Colon (tissue), 2 donors: Measurements from ENCODE around the gene SPTBN4.
A peak's percentile ranks its signal among the peaks of the same experiment; 100 is the strongest.
"Not testable (repeated sequence)": the region's sequence is repeated elsewhere in the genome, so short reads cannot be mapped to it uniquely, and the experiment has no call there.

Source experiments
- FAIRE-seq: peaks from 2 replicates; lab custom pipeline; 2012; peaks lifted over from hg19 to GRCh38; lab: Jason Lieb, UNC
- donor health status: control.
- donor health status: control.

The SPTBN4 gene

DNA sequence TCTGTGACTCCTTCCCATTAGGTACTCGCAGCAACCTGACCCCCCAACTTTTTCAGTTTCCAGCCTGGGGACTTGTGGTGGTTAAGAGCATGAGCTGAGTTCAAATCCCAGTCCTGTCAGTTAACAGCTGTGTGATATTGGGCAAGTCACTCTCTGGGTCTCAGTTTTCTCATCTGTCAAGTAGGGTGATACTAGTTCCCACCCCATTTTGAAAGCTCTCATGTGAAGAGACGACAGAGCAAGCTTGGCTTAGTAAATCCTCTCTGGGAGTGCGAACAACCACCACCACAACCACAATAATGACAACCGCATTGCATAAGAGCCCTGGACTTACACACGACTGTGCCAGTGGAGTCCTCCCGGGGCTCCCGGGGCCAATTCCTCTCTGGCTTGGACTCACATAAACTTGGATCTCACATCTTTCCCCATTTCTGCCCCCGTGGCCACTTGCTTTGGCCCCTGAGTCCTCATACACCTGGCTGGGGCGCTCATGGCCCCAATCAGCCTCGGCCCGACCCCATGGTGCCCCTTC is 1.7 kb upstream of the SPTBN4 start:
- no peak for FAIRE-seq

DNA sequence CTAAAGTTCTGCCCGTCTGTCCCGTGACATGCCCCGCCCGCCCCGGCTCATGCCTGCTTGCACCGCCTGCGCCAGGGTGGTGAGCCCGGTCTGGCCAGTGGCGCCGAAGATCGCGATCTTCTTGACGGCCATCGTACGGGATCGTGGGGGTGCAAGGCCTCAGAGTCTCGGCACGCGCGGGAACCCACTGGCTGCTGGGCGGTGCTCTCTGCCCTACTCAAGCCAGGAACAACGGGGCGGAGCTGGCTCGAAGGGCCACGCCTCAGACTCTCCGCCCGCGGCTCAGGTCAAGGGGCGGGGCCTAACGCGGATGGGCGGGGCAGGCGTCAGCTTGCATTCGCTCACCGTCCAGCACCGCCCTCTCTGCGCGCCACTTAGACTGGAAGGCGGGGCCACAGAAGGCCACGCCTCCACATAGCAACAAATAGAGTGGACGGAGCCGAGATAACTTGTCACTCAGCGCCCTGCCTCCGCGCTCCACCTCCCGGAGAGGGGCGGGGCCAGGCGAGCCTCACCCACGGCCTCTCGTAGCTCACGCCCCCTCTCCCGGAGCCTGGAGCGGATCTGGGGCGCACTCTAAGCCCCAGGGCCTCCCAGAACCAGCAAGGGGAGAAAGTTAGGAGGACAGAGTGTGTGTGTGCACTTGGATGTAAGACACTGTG is 1.1 kb upstream of the SPTBN4 start, which contains the start of gene BLVRB:
Gene BLVRB (minus strand): TSS at position 189 of the 662 bp plus-strand sequence. CDS start 57 bp downstream, at position 132.
- FAIRE-seq, result peak; percentile 33

DNA sequence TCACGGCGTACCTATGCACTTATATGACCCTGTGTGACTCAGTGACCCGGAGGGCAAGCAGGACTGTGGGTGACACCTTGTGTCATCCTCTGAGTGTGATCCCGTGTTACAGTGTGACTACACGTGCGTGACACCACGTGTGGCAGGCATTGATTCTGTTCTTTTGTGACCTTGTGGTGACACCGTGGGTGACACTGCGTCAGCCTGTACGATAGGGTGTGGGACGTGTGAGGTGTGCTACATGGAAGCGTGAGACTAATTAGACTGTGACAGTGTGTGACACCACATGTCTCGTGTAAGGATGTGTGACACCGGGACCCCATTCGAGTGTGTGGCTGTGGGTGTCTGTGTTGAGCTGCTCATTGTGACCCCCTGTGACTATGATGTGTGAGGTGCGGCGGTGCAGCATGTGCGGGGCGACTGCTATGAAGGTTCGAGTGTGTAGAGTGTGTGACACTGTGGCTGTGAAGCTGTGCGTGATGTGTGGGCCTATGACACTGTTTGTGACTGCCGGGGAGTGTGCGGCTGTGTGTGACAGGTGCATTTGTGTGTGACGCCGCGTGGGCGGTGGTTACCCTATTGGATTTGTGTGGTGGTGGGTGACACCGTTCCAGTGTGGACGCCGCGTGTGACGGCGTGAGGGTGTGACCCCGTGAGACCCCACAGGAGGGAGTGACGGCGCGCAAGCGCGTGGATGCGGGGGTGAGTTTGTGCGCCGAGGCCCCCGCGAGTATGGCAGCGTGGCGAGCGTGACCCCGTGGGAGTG is 399 bp upstream of the SPTBN4 start:
- FAIRE-seq, result no peak

DNA sequence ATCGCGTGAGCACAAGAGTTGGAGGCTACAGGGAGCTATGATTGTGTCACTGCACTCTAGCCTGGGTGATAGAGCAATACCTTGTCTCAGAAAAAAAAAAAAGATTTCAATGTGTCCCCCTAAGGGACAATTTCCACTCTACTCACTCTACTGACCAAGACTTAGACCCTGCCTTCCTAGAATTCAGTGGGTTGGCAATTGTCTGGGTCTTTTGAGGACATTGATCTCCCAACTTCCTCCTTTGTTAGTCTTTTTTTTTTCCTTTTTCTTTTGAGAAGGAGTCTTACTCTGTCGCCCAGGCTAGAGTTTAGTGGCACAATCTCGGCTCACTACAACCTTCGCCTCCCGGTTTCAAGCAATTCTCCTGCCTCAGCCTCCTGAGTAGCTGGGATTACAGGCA is 2.2 kb downstream of the SPTBN4 start:
- FAIRE-seq, result no peak

DNA sequence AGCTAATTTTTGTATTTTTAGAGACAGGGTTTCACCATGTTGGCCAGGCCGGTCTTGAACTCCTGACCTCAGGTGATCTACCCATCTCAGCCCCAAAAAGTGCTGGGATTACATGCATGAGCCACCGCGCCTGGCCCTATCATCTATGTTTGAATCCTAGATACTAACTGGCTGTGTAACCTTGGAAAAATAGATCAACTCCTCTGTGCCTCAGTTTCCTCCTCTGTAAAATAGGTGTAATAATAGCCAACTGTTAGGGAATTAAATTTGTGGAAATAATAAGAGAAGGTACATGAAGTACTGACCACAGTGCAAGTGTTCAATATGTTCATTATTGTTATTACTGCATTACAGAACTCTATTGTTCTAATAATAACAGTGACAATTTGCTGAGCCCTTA is 4.3 kb downstream of the SPTBN4 start:
- no peak for FAIRE-seq

DNA sequence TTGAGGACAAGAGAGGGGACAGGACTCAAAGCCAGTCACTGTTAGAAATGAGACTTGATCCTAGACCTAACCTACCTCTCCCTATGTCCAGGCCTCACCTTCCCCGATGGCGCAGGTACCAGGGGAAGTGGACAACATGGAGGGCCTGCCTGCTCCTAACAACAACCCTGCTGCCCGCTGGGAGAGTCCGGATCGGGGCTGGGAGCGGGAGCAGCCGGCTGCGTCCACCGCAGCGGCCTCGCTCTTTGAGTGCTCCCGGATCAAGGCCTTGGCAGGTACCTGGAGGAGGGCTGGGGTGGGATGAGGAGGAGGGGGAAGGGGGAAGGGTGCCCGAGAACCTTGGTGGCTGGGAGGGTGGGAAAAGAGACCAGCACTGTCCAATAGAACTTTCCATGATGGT is 5.7 kb downstream of the SPTBN4 start:
- FAIRE-seq, result no peak

DNA sequence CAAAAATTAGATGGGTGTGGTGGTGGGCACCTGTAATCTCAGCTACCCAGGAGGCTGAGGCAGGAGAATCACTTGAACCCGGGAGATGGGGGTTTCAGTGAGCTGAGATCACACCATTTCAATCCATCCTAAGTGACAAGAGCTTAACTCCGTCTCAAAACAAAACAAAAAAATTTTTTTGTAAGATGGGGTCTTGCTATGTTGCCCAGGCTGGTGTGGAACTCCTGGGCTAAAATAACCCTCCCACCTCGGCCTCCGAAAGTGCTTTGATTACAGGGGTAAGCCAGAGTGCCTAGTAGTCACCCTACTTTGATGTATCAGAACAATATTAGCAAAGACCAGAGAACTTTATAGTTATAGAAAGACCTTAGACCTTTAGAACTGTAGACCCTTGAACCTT is 7.9 kb downstream of the SPTBN4 start:
- no peak for FAIRE-seq

DNA sequence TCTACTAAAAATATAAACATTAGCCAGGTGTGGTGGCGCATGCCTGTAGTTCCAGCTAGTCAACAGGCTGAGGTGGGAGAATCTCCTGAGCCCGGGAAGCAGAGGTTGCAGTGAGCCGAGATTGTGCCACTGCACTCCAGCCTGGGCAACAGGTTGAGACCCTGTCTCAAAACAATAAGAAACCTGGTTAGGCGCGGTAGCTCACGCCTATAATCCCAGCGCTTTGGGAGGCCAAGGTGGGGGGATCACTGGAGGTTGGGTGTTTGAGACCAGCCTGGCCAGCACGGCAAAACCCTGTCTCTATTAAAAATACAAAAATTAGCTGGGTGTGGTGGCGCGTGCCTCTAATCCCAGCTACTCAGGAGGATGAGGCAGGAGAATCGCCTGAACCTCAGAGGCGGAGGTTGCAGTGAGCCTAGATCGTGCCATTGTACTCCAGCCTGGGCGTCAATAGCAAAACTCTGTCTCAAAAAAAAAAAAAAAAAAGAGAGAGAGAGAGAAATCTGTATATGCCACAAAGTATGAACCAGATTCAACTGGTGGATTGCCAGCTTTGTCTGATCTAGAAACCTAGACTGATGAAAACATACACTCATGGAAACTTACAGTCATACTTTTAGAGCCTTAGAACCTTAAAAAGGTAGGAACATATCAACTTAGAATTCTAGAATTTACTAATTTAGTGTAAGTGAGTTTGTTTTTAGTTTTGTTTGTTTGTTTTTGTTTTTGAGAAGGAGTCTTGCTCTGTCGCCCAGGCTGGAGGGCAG is 9.3 kb downstream of the SPTBN4 start:
- not testable (repeated sequence) for FAIRE-seq

DNA sequence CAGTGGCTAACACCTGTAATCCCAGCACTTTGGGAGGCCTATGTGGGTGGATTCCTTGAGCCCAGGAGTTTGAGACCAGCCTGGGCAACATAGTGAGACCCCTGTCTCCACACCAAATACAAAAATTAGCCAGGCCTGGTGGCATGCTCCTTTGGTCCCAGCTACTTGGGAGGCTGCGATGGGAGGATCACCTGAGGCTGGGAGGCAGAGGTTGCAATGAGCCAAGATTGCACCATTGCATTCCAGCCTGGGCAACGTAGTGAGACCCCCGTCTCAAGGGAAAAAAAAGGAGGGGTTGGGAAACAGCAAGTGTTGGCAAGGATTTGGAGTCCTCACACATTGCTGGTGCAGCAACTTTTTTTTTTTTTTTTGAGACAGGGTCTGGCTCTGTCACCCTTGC is 19.2 kb downstream of the SPTBN4 start:
- no peak for FAIRE-seq

DNA sequence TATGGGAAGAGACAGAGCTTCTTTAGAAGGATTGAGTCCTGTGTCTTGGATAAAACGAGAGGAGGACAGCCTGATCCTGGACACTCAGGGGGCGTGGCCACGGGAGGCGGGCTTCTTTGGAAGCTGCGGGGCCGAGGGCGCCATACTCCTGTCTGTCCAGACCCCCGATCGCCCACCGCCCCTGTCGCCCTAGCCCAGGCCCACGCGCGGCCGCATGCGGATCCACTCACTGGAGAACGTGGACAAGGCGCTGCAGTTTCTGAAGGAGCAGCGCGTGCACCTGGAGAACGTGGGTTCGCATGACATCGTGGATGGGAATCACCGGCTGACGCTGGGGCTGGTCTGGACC is 23.1 kb downstream of the SPTBN4 start:
- FAIRE-seq, result no peak

DNA sequence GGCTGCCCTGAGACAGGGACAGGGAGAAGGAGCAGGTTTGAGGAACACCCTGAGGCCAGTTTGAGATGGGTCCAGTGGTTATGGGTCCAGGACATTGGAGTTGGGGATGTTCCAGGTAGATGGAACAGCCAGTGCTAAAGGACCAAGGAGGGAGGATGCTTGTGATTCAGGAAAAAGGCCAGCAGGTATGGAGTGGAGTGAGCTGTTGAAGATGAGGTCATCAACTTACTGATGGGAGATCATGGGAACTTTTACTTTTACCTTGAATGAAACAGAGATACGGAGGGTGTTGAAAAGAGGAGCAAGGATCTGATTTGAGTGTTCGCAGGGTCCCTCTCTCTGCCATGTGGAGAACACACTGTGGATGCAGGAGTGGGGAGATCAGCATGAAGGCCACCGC is 25.5 kb downstream of the SPTBN4 start:
- FAIRE-seq, result no peak

DNA sequence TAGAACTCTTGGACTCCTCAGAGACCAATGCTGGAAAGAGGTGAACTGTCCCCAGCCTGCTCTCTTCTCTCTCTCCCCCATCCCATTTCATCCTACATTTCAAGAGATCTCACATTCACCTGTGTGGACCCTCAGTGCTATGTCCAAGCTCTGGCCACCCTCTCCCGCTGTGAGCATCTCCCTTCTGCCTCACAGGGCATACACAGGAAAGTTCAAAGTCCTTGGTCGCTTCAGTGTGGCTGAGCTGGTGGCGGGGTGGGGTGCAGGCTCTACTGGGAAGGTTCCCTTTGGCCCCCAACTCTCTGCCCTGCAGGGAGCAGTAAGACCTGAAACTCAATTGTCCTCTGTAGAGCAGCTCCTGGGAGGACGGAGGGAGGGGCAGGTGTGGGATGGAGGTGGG is 27.0 kb downstream of the SPTBN4 start:
- FAIRE-seq, result no peak

DNA sequence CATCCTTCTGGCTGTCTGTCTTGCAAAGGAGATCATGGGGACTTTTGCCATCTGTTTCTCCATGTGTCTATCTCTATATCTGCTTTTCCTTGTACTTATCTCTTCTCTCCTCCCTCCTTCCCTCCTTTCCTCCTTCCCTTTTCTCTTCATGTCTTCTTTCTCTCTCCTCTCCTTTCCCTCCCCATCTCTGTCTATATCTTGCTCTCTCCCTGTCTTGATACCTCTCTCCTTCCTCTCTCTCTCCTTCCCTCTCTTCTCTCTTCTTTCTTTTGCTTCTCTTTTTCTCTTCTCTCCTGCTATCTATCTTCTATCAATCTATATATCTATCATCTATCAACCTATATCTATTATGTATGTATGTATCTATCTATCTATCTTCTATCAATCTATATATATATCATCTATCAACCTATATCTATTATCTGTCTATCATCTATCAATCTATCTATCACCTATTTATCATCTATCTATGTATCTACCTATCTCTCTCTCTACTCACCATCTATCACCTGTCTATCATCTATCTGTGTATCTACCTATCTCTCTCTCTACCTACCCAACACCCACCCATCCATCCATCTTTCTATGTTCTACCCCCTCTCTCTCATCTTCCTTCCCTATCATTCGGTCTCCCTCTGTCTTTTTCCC is 27.5 kb downstream of the SPTBN4 start:
- no peak for FAIRE-seq

DNA sequence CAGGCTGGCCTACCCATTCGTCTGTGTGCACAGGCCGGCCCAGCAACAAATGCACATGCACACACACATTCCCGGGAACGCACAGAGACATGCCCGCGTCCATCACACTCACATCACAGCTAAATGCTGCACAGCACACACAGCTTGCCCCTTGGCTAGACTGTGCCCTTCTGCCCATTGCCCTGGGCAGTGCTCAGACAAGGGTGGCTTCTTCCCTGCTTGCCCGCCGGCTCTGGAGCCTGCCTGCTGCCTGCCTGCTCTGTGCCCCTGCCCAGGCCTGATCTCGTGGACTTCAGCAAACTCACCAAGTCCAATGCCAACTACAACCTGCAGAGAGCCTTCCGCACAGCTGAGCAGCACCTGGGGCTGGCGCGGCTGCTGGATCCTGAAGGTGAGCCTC is 30.4 kb downstream of the SPTBN4 start:
- no peak for FAIRE-seq

DNA sequence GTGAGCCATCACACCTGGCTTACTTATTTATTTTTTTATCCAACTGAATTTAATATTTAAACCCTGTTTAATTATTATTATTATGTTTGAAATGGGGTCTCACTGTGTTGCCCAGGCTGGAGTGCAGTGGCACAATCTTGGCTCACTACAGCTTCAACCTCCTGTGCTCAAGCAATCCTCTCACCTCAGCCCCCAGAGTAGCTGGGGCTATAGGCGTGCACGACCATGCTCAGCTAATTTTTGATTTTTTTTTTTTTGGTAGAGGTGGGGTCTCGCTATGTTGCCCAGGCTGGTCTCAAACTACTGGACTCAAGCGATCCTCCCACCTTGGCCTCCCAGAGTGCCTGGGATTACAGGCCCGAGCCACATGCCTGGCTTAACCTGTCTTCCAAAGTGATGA is 32.5 kb downstream of the SPTBN4 start:
- no peak for FAIRE-seq

DNA sequence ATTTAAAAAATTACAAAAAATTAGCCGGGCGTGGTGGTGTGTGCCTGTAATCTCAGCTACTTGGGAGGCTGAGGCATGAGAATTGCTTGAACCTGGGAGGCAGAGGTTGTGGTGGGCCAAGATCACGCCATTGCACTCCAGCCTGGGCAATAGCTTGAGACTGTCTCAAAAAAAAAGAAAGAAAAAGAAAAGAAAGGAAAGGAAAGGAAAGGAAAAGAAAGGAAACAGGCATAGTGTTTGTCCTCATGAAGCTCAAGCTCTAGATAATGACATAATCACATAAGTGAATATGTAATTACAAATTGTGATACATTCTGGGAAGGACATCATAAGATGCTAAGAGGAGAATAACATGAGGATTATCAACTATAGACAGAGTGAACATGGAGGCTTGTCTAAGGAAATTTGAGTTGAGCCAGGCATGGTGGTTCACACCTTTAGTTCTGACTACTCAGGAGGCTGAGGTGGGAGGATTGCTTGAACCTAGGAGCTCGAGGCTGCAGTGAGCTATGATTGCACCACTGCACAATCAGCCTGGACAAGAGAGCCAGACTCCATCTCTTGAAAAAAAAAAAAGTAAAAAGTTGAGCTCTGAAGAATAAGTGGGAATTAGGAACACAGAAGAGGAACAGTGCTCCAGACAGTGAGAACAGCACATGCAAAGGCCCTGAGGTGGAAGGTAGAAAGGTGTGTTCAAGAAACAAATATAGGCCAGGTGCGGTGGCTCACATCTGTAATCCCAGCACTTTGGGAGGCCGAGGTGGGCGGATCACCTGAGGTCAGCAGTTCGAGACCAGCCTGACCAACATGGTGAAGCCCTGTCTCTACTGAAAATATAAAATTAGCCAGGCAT is 34.1 kb downstream of the SPTBN4 start:
- FAIRE-seq, result not testable (repeated sequence)

DNA sequence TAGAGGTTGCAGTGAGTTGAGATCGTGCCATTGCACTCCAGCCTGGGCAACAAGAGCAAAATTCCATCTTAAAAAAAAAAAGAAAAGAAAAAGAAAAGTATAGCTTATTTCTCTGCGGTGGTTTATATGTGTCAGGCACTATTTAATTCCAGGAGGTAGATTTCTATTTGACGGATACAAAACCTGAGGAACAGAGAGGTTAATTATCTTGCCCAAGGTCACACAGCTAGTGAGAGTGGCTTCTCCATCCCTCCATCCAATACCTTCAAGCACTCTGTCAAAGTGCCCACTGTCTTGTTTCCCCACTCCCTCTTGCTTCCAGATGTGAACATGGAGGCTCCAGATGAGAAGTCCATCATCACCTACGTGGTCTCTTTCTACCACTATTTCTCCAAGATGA is 34.8 kb downstream of the SPTBN4 start:
- FAIRE-seq, result no peak

DNA sequence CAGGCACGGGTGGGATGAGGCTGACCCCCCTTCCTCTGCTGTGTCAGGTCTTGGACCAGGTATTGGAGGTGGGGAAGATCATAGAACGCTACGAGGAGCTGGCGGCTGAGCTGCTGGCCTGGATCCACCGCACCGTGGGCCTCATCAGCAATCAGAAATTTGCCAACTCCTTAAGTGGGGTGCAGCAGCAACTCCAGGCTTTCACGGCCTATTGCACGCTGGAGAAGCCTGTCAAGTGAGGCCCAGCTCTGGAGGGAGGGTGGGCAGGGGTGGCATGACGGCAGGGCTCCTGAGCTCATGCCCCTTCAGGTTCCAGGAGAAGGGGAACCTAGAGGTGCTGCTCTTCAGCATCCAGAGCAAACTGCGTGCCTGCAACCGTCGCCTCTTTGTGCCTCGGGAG is 35.3 kb downstream of the SPTBN4 start:
- no peak for FAIRE-seq

DNA sequence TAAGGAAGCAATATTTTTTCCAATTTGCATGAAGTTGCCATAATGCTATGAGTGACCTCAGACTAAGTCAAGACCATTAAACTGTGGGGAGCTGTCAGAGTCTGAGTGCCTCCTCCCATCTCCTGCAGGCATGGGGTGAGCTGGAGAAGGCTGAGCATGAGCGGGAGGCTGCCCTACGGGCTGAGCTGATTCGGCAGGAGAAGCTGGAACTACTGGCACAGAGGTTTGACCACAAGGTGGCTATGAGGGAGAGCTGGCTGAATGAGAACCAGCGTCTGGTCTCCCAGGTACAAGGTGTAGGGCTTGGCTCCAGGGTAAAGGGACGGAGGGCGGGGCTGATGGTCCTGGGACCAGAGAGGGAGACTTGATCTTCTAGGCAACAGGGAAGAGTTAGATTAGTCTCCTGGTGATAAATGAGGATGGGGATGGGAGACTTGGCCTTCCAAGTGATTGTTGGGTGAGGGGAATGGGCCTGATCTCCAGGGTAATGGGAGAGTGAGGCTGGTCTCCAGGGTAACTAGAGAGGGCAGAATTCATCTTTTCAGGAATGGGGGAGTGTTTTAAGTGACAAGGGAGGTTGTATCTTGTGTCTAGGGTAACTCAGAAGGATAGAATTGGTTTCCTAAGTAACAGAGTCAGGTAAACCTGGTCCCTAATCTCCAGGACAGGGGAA is 36.0 kb downstream of the SPTBN4 start:
- no peak for FAIRE-seq

DNA sequence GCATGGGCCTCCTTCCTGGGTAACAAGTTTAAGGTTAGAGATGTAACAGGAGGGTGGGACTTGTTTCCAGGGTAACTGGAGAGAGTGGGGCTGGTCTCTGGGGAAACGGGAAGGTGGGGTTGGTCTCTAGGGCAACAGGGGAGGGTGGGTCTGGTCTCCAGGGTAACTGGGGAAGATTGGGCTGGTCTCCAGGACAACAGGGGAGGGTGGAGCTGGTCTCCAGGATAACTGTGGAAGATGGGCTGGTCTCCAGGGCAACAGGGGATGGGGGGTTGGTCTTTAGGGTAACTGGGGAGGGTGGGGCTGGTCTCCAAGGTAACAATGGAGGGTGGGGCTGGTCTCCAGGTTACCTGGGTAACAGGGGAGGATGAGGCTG is 36.5 kb downstream of the SPTBN4 start:
- FAIRE-seq, result no peak

DNA sequence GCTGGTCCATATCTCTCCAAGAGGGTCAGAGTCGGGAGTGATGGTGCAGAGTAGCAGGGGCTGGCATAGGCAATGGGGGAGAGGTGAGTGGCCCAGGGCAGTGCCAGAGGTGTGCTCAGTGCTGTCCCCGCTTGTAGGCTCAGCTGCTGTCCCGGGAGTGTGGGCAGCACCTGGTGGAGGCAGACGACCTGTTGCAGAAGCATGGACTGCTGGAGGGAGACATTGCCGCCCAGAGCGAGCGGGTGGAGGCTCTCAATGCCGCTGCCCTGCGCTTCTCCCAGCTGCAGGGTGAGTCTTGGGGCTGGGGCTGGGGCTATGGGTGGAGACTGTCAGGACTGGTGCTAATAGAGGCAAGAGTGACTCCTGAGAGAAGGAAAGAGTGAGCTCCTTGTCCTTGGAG is 39.3 kb downstream of the SPTBN4 start:
- FAIRE-seq, result no peak
